ENCODE results near the gene ZNF775. TPM values are rescaled to one million over a fixed set of nuclear protein-coding genes. Genes with fewer than 3 reads are reported as not detected.

The ZNF775 gene
- total and polyA plus RNA-seq, 2 of the 13 experiments (the other 11 are each of a cell fraction or from before 2014, with no cell fraction given): 3.1 to 3.2 TPM

DNA sequence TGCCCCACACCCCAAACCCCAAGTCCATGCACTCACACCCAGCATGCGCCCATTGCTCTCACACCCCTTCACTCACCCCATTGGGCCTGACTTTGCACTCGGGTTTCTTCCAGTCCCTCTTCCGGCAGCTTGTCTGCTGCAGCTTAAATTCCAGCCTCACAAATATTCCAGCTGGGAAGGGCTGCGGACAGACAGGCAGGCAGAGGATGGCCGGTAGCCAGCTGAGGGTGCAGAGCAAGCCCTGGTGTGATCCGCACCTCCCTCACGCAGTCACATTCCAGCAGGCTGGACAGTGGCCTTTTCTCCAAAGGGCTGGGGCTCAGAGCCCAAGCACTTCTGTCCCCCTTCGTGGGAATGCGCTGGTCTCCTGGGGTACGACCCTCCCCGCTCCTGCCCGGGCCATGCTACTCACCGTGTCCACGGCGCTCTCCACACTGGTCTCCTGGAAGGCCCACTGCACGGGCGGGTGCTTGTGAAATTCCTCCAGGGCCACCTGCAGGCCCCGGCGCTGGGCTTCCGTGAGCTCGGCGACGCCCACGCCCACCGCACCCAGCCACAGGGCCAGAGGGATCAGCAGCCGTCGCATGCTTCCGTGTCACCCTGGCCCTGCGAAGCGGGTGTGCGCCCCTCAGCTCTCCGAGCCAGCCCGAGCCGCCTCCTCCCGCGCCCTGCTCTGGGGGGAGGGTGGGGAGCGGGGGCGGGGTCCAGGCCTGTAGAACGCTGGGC lies 38.9 kb upstream of the ZNF775 start (continued):
- TF ChIP-seq PRDM4 (CRISPR knock-in tag; IDR thresholded peaks at IDR 0.05; ENCODE audit: borderline replicate concordance): no peak
- TF ChIP-seq JARID2 (CRISPR knock-in tag; IDR thresholded peaks at IDR 0.05; ENCODE audit: insufficient replicate concordance): no peak
- no peak for TF ChIP-seq KLF11 (CRISPR knock-in tag; IDR thresholded peaks at IDR 0.05)
- no peak for TF ChIP-seq ZNF775 (CRISPR knock-in tag; IDR thresholded peaks at IDR 0.05; ENCODE audit: borderline replicate concordance)
- no peak for TF ChIP-seq KLF16 (CRISPR knock-in tag; IDR thresholded peaks at IDR 0.05)
- no peak for TF ChIP-seq RCOR2 (CRISPR knock-in tag; IDR thresholded peaks at IDR 0.05)
- TF ChIP-seq ZNF740 (CRISPR knock-in tag; IDR thresholded peaks at IDR 0.05): no peak
- TF ChIP-seq MBD4 (IDR thresholded peaks at IDR 0.05; ENCODE audit: borderline replicate concordance, low read length): no peak
- peak; percentile 70 for TF ChIP-seq ZBTB7B (CRISPR knock-in tag; IDR thresholded peaks at IDR 0.05)
- TF ChIP-seq FOSL2 (CRISPR knock-in tag; IDR thresholded peaks at IDR 0.05): no peak
- TF ChIP-seq, protein P1, sequence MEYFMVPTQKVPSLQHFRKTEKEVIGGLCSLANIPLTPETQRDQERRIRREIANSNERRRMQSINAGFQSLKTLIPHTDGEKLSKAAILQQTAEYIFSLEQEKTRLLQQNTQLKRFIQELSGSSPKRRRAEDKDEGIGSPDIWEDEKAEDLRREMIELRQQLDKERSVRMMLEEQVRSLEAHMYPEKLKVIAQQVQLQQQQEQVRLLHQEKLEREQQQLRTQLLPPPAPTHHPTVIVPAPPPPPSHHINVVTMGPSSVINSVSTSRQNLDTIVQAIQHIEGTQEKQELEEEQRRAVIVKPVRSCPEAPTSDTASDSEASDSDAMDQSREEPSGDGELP (IDR thresholded peaks at IDR 0.05; ENCODE audit: borderline replicate concordance, low read depth): peak; percentile 76; the same call in 1 of the 2 replicates
- 0 out of 2 replicates have a peak, but pooled peaks have one; percentile 5 for TF ChIP-seq ZNF530 (CRISPR knock-in tag; IDR thresholded peaks at IDR 0.05; ENCODE audit: low read depth)
- TF ChIP-seq RFX5 (IDR thresholded peaks at IDR 0.05; ENCODE audit: low read depth, low read length): no peak
- peak; percentile 86 for TF ChIP-seq ZNF629 (CRISPR knock-in tag; conservative IDR thresholded peaks at IDR 0.05)
- no peak for TF ChIP-seq GLI4 (CRISPR knock-in tag; IDR thresholded peaks at IDR 0.05; ENCODE audit: borderline replicate concordance)
- no peak for TF ChIP-seq KAT2B (IDR thresholded peaks at IDR 0.05; ENCODE audit: borderline replicate concordance, low read depth, low read length)
- peak; percentile 23; the same call in 1 of the 2 replicates for TF ChIP-seq BCL6 (CRISPR knock-in tag; IDR thresholded peaks at IDR 0.05)
- TF ChIP-seq NFYB (CRISPR knock-in tag; IDR thresholded peaks at IDR 0.05): no peak
- TF ChIP-seq, protein P2, sequence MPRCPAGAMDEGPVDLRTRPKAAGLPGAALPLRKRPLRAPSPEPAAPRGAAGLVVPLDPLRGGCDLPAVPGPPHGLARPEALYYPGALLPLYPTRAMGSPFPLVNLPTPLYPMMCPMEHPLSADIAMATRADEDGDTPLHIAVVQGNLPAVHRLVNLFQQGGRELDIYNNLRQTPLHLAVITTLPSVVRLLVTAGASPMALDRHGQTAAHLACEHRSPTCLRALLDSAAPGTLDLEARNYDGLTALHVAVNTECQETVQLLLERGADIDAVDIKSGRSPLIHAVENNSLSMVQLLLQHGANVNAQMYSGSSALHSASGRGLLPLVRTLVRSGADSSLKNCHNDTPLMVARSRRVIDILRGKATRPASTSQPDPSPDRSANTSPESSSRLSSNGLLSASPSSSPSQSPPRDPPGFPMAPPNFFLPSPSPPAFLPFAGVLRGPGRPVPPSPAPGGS (CRISPR knock-in tag; IDR thresholded peaks at IDR 0.05): 0 out of 2 replicates have a peak, but pooled peaks have one; percentile 30
